AG08395 (cell line): Measurements from ENCODE around the gene ARHGAP6.

Source experiments
- DNase-seq: peaks from one replicate; pipeline ENCODE4 v3.0.0; 2012; ENCODE audit warnings: mixed read lengths, low spot score

The ARHGAP6 gene

DNA sequence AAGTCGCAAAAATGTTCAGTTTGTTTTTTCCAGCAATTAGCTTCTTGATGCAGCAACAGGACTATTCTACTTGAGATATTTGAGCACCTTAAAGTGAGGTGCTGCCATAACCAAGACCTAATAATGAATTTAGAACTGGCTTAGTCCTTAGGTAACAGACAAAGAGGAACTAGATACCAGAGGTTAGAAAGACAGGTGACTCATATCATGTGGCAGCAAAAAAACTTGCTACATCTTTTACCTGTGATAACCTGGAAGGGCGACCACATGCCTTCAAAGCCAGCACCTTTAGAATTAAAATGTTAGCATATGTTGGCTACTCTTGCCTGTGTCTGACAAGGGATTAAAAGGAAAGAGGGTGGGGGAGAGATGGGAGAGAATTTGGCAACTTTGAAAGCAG, 90.4 kb downstream of the ARHGAP6 start:
- DNase-seq, result no peak

DNA sequence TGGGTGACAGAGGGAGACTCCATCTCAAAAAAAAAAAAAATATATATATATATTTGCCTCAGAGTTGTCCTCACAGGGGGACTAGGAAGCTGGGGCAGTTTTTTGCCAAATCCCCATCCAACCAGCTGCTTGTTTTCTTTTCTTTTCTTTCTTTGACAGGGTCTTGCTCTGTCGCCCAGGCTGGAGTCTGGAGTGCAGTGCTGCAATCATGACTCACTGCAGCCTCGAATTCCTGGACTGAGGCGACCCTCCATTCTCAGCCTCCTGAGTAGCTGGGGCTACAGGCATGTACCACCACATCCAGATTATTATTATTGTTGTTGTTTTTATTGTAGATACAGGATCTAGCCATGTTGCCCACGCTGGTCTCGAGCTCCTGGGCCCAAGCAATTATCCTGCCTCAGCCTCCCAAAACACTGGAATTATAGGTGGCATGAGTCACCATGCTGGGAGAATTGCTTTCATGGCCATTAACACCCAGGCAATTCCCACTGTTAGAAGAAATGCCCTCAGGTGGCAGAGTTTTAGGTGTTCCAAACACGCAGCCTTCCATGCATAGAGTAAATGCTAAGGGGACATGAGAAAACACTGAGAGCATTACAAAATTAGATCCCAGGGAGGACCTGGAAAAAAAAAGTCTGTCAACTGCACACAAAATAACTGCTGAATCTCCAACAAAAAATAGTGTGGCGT, 98.0 kb downstream of the ARHGAP6 start:
- no peak for DNase-seq

DNA sequence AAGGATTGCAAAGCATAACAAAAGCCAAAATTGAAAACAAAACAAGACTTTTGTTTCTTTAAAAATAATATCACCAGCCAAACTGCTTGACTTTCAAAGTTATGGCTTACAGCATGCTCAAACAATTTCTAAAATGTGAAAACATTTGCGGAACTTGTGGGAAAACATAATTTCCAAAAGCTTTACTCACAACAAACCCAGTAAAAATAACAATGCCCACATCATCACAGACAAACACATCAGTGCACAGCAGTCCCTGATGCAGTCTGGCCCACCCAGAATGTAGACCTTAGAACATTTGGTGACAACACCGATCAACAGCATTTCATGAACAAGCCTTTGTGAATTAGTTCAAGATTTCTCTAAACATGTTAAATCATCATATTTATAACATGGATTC, 98.9 kb downstream of the ARHGAP6 start:
- DNase-seq, result peak; percentile 7

DNA sequence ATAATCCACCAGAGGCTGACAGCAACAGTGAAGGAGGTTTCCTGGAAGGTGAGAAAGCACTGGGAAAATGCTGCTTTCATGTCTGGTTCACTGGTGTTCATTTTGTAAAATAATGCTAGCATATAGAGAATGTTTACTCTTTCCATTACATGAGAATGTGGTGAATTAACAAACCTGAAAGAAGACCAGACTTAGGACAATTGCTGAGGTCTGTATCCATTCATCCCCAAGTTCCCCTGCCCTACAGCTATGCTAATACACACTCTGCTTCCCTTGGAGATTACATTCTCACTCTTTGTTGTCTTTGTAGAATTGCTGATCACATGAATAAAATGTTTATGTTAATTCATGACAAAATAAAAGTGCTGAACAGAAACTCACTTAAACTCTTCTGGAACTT, 99.5 kb downstream of the ARHGAP6 start:
- DNase-seq, result no peak

DNA sequence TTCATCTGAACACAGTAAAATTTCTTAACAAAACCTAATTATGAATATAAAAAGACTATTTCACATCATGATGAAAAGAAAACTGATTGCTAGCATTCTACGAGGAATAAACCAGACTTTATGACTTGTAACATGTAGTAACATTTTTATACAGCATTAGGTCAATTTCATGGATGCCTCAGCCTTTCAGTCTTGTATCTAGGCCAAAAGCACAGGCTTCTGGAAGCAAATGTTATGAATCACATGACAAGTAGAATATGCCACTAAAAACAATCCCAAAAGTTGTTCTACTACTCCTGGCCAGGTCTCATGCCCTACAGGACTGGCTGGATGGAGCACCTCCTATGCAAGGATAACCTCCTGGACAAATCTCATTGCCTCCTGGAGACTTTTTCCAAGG, 101.2 kb downstream of the ARHGAP6 start:
- DNase-seq, result no peak

DNA sequence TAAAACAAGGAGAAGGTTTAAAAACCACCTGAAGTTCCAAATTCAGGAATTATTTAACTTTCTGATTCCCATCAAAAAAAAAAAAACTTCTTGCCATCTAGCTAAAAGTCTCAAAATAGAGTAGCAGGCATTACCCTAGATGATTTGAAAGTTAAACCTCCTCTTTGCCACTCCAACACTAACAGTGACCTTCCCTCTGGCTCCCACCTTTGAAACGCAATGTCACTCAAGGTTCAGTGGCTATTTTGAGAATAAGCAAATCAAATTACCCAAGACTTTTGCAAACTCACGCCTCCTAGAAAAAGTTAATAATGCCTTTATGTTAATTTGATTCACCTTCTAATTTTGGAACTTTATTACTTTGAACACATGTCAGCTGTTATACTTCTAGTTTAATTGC, 103.2 kb downstream of the ARHGAP6 start:
- no peak for DNase-seq

DNA sequence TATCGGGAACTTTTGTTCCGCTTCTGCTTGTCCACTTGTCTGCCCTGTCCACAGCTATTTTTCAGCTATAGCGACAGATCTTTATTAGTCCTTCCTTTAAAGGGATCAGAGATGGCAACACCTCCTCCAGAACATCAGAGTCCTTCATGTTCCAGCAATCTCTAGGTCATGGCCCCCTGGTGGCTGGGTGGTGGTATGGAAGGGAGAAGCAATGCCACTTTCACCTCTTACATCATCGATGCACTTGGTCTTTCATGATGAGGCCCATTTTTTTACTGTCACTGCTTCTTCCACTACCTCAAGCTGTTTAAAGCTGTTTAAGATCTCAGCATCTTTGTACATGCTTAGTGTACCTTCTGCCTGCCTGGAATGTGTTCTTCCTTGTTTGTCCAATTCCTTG, 106.7 kb downstream of the ARHGAP6 start:
- DNase-seq, result no peak

DNA sequence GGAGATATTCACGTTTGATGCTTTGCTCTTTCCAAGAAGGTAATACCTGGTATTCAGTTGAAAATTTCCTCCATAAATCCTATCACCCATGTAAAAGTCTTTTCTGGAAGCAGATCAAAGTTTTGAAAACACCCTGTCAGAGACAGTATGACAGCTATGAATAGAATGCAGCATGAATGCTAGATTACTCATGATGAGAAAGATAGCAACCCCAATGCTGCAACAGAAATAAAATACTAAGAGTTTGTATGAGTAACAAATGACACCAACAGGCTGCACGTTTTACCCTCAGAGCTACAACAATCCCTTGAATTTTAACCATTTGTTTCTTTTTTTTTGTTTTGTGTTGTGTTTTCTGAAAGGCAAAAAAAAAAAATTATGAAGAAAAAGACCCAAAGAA, 108.6 kb downstream of the ARHGAP6 start:
- DNase-seq, result peak; percentile 61

DNA sequence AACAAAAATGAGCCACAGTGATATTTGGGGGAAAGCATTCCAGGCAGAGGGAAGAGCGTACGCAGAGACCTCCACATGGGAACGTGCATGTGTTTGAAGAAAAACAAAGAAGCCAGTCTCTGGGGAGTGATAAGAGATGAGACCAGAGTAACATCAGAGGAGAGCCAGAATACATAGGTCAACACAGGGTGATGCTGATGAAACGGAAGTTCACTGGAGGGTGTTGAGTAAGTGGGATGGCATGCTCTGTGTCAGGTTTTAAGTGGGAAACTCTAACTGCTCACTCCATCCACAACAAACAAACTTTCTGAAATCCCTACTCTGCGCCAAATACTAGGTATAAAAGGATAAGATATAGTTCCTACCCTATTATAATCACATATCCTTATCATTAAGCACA, 110.0 kb downstream of the ARHGAP6 start:
- peak; percentile 30 for DNase-seq

DNA sequence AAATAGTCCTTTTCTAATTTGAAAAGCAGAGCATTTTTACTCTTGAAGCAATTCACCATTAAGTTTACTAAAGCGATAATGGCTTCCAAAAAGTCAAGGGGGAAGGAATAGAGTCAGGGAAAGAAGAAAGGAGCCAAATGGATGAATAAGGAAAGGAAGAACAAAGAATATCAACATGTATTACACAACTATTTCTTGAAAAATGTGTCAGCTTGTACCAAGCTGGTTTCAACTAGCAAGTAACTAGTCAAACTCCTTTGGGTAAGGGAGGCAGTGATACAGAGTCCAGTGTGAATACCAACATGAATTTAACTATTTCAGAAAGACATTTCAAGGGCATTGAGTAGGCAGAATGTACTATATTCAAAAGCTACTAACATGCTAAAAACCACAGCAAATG, 112.1 kb downstream of the ARHGAP6 start:
- no peak for DNase-seq

DNA sequence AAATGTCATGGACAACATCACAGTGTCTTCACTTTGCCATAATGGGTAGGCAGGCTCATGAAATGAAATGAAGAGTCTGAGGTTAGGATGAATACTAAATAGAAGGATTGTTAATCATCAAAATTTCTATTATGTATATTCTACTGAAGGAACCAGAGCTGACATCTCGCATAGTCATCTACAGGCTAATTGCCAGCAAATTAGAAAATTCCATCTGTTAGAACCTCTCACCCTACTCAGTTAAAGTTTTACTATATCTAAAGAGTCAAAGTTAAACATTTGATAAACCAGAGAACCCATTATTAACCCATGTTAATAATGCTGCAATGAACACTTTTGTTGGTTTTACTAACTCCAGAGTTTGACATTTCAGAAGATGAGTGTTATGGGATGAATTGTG, 114.6 kb downstream of the ARHGAP6 start:
- DNase-seq, result no peak

DNA sequence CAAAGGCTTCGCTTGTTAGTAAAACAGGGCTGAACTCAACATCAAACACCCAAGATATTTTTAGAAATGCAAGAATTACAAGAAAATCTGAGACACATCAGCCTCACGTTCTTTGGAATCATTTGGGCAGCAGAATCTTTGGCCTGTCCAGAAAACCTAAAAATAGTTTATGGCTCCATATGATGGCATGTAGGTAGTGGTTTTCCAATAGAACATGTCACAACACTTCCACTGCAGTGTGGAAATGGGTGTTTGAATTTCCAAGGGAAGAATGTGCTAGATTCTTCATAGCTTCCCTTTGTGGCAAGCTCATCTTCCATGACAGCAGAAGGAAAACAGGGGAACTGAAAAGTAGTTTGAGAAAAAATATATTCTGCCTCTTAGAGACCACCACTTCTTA, 118.8 kb downstream of the ARHGAP6 start:
- no peak for DNase-seq

DNA sequence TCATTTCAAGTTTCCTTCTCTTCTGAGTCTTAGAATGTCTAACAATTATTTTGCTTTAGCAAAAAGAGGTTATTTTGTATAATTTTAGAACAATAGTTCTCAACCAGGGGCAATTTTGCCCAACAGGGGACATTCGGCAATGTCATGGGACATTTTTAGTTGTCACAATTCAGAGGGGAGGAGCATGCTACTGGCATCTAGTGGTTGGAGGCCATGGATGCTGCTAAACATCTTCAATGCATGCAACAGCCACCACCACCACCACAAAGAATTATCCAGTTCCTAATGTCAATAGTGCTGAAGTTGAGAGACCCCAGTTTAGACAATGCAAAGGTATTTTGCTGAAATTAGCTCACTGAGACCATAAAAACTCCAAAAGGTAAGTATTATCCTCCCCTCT, 122.5 kb downstream of the ARHGAP6 start:
- no peak for DNase-seq

DNA sequence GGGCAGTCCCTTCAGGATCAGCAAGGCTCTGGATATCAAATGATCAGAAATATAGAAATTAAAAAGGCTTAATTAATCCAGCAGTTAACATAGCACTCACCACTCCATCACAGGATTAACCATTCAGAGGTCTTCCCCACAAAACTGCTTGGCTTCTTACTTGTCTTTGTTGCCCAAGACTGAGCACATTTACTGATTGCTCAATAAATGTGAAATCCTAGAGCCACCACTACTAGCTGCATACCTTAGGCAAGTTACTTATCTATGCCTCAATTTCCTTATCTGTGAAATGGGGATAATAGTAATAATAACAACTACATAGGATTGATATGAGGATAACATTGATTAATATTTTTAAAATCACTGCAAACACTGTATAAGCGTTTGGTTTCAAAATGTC, 124.2 kb downstream of the ARHGAP6 start:
- no peak for DNase-seq

DNA sequence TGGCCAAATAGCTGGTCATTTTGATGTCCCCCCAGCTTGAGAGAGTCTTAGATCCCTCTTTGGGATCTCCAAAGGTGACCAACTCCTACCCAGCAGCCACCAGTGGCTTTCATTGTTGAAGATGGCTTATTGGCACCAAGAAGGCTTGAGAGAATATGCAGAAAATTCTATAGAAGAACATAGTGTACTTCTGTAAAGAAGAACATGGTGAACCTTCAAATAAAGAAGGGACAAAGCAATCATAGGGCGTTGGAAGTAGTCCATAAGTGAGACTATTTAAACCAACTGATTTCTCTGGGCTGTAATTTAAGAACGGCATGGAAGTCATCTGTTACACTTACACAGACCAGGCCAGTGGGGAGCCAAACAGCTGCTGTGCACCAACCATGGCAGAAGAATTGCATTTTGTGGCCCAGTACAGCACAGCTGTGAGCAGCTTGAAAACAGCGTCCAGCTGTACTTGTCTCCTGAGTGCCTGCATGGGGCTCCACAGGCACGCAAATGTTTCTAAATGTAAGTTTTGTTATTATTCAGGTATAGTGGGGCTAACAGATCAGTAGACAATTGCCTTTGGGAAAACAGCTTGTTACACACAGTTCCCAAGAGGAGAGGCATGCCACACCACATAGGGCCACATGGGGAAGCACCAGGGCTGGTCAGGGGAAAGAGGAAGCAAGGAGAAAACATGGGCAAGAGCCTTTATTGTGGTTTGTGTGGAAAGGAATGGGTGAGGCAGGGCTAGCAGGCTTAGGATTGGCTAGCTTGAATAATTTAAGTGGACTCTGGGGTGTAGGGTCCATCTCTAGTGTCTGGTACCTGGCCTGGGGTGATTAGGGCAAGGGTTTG, 125.0 kb downstream of the ARHGAP6 start:
- no peak for DNase-seq

DNA sequence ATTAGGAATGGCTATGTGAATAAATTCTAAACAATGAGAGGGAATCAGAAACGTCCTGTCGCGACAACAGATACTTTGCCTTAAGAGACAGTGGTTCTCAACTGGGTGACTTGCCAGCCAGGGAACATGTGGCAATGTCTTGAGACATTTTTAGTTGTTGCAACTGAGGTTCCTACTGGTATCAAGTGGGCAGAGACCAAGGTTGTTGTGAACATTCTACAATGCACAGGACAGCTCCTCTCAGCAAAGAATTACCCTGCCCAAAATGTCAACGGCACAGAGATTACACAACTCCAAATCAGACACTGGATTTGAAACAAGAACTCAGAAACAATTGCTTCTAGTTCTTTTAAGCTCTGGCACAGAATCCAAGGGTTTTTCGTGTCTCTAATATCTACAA, 128.6 kb downstream of the ARHGAP6 start:
- no peak for DNase-seq

DNA sequence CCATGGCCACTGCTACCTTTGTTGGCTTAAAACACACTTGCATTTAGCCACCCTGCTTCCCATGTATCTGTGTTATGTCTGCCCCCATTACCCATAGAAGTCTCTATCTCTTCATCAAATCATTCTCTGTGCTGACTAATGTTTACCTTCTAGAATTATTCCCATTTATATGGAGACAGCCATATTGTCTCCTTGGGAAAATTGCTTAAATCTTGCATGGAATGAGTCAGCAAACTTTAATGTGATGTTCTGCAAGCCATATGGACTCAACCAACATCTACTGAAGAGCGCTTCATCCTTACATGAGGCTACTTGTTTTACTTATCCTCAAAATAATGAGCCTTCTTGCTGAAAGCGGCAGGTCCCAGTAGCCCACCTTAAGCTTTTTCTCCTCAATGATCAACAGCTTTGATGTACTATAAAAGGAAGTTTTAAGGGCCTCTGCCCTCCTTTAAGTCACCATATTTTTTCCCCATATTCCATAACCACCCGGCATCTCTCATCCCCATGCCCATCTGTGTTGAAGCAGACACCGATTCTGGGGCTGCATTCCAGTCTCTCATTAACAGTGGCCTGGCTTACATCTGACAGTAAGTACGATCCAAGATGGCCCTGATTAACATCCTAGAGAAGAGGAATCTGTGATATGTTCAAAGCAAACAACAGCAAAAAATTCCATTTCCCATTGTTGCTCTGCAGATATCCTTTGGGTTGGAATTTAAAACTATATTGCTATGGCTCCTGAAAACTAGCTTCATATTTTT, 130.4 kb downstream of the ARHGAP6 start:
- DNase-seq, result no peak

DNA sequence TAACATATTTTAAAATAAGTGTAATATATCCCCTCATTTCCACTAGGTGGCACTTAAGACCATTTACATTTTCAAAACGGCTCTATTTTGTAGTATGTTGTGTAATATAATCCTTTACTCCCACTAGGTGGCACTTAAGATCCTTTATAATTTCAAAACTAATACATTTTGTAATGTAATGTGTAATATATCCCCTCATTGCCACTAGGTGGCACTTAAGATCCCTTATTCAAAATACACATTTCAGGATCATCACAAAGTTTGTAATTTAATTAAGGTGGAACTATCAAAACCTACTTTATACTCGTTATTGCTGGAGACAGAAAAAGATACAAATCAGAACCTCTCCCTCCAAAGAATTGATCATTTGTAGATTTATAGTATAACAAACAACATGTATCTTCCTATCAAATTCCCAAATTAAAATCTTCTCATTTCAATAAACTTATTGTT, 132.5 kb downstream of the ARHGAP6 start:
- peak; percentile 79 for DNase-seq

DNA sequence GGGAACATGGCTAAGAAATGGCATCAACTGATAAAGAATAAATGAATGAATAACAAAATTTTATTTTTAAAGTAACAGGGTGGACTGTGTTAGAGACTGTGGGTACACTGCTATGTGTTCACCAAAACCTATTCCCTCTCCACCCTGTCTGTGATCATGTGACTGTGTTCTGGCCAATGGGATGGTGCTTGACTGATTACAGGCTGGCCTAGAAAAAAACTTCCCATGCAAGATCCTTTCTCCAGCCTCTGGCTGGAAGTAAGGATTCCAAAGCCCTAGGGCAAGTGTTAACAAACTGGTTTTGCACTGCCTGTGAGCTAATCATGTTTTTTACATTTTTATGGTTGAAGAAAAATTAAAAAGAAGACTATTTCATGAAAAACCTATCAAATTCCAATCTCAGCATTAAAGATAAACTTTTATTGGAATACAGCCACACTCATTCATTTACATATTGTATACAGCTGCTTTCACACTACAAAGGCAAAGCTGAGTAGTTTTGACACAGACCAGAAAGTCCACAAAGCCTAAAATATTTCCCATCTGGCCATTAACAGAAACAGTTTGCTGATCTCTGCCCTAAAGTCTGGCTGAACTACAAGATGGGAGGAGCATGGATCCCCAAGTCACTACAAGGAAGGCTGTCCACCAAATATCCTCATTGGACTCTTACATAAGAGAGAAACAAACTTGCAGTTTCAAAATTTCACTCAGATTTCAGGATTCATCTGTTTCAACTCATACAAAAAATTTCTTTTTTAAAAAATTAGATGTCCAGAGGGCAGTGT, 133.2 kb downstream of the ARHGAP6 start:
- no peak for DNase-seq

DNA sequence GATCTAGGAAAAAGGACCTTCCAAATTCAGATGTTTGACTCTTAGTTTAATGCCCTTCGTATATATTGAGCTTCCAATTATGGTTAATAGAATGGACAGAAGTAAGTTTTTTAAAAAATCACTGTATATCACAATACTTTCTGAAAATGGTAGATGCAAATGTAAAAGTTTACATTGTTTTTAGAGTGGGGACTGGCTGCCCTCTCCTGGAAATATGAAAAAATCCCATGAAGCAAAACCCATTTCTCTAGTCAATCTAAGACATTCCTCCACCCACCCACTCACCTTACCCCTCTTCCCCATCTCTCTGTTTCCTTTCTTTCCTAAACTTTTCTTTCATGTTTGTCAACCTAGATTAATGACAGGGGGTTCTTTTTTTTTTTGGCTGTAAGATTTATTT, 134.5 kb downstream of the ARHGAP6 start:
- DNase-seq, result peak; percentile 26

DNA sequence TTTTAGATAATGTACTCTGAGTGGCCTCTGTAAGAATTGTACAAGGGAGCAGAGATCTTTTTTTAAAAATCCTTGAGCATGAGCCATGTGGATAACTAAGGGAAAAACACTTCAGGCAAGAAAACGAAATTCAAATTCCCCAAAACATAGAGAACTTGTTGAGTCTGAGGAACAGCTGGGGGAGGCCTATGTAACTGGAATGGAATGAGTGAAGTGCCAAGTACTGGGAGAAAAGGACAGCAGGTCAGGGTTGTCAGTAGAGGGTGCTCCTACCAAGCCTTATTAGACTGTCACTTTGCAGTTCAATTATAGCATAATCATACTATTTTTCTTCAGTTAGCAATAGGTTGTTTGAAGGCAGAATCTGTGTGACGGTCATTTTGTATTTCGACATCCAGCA, 135.1 kb downstream of the ARHGAP6 start:
- no peak for DNase-seq

DNA sequence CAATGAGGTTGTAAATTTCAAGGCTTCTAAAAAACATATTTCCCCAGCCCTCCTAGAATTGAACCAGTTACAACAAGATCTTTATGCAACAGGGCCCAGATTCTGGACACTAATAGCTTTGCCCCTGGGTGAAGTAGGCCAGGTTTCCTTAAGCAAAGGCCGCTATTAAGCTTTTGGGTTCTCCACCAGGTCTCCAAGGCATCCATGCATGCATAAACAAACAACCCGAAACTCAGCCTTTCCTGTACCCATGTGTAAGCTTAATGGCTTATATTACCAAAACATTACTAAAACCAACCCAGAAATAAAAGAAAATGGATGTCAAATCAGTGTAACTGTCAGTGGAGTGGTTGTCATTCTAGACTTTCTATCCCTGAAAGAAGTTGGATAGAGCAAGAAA, 137.1 kb downstream of the ARHGAP6 start:
- DNase-seq, result no peak
